Heart left ventricle (tissue), 13 donors: ENCODE measurements around the gene SARM1.

Experiments used
- POLR2A ChIP-seq, 2 donors: fragments of 450-650 bp; IDR thresholded peaks; one replicate each; pipeline ENCODE4 v1.6.1; 2017; ENCODE audit warnings: antibody characterized with exemption in 2 of 2, mild to moderate bottlenecking in 2 of 2, moderate library complexity in 2 of 2
- TF ChIP-seq, protein P1 (sequence below), 12 donors: fragments of 200-600 bp; sonication (generic) in 4 of 12; IDR thresholded peaks; one replicate each; pipeline versions ENCODE4 v1.5.0 to v1.8.0; 2018 to 2022; ENCODE audit warnings: antibody characterized with exemption in 12 of 12, mild to moderate bottlenecking in 5 of 12
- donor health status: ischemic (EF 13 %, LVEDD 7.1; RV severe dilation, severe dysfunction).
- donor health status: DM: no; HTN: yes; CAD: no.
- donor health status: DM: no; HTN: no; CAD: no.
- donor health status: ischemic (EF 25% LVEDD 6.9; RV normal size, moderate dysfunction).
- donor health status: ischemic (EF 25% LVEDD 5.7; RV mildly dilated, moderate dysfunction).
- donor health status: ischemic (EF 35%, LVEDD 5.7; RV mildly dilated, moderate dysfunction).
- donor health status: nonischemic (EF 11% LVEDD 7.7; RV severe dilation, severe dysfunction).
- donor health status: DM: yes; HTN: yes; CAD: no.
- donor health status: PGD.
- donor health status: ischemic (EF 29% LVEDD 5.4; RV normal size, mild dysfunction).
- donor health status: nonischemic (EF 23%, LVEDD 6.1; RV moderate dilation, normal function).

DNA sequence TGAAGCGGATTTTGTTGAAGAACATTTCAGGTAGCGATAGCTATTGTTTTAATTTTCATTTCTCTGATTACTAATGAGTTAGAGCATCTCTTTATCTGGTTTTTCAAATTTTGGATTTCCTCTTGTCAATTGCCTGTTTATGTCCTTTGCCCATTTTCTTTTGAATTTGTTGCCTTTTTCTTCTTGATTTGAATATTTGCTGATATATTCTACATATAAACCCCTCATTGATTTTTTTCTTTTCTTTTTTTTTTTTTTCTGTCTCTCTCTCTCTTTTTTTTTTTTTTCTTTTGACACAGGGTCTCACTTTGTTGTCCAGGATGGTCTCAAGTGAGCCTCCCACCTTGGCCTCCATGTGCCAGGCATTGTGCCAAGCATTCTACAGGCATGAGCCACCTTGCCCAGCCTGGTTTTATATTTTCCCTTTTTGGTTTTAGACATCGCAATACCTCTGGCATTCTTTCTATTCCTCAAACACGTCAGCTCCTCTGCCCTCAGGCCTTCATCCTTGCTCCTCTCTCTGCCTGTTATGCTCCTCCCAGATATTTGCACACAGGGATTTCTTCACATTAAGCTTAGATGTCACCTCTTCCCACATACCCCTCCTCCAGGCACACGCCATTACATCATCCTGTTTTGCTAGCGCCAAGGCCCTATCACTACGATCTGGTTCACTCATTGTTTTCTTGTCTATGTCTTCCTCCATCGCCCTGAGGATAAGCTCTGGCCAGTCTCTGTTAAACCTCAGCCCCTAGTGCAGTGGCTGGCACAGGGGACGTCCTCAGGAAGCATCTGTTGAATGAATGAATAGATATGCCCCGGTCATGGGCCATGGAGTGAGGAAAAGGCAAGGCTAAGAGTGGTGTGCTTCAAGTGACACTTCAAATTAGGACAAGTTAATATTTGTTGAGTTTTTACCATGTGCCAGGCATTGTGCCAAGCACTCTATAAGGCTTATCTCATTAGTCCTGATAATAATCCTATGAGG lies 8.6 kb downstream of the SARM1 start:
- TF ChIP-seq, protein P1, sequence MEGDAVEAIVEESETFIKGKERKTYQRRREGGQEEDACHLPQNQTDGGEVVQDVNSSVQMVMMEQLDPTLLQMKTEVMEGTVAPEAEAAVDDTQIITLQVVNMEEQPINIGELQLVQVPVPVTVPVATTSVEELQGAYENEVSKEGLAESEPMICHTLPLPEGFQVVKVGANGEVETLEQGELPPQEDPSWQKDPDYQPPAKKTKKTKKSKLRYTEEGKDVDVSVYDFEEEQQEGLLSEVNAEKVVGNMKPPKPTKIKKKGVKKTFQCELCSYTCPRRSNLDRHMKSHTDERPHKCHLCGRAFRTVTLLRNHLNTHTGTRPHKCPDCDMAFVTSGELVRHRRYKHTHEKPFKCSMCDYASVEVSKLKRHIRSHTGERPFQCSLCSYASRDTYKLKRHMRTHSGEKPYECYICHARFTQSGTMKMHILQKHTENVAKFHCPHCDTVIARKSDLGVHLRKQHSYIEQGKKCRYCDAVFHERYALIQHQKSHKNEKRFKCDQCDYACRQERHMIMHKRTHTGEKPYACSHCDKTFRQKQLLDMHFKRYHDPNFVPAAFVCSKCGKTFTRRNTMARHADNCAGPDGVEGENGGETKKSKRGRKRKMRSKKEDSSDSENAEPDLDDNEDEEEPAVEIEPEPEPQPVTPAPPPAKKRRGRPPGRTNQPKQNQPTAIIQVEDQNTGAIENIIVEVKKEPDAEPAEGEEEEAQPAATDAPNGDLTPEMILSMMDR (IDR thresholded peaks at IDR 0.05), result no peak
- no peak for TF ChIP-seq POLR2A (IDR thresholded peaks at IDR 0.05)
